ENCODE measurements around the gene PLB1. TPM values are rescaled to one million over a fixed set of nuclear protein-coding genes. Genes with fewer than 3 reads are reported as not detected.

Gene PLB1
- polyA plus RNA-seq, 1 donor from 2014 or later: 2.8 TPM

- Histone ChIP-seq H2AFZ (ENCODE audit: low read depth, low read length) (no peak overlapping the region), H3K79me2 (replicated peaks; ENCODE audit: insufficient read depth, low read length) (no peaks in the 10 kb centered on the region), H3K4me2 (ENCODE audit: low read length) (no peak overlapping the region), H3K9ac (ENCODE audit: low read length) (no peak overlapping the region), H3K36me3 (ENCODE audit: insufficient read depth, low read length) (no peaks in the 10 kb centered on the region), H3K9me3 (ENCODE audit: low read length) (no peaks in the 10 kb centered on the region), H3K27me3 (ENCODE audit: insufficient read depth, low read depth, low read length) (no peaks in the 10 kb centered on the region), H3F3A (ENCODE audit: insufficient read depth, low read length, poor library complexity, severe bottlenecking) (no peaks in the 10 kb centered on the region), H3K27ac (ENCODE audit: low read length) (no peak overlapping the region), H3K9me2 (ENCODE audit: insufficient read depth, low read length) (no peaks in the 10 kb centered on the region), H3K4me3 (ENCODE audit: low read length) (no peak overlapping the region), H4K20me1 (ENCODE audit: insufficient read depth) (no peaks in the 10 kb centered on the region)
- TF ChIP-seq, protein P1, sequence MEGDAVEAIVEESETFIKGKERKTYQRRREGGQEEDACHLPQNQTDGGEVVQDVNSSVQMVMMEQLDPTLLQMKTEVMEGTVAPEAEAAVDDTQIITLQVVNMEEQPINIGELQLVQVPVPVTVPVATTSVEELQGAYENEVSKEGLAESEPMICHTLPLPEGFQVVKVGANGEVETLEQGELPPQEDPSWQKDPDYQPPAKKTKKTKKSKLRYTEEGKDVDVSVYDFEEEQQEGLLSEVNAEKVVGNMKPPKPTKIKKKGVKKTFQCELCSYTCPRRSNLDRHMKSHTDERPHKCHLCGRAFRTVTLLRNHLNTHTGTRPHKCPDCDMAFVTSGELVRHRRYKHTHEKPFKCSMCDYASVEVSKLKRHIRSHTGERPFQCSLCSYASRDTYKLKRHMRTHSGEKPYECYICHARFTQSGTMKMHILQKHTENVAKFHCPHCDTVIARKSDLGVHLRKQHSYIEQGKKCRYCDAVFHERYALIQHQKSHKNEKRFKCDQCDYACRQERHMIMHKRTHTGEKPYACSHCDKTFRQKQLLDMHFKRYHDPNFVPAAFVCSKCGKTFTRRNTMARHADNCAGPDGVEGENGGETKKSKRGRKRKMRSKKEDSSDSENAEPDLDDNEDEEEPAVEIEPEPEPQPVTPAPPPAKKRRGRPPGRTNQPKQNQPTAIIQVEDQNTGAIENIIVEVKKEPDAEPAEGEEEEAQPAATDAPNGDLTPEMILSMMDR (IDR thresholded peaks at IDR 0.05; ENCODE audit: poor library complexity, severe bottlenecking): no peak
- TF ChIP-seq RAD21 (conservative IDR thresholded peaks at IDR 0.05) (no peak), EZH2 (IDR thresholded peaks at IDR 0.05; ENCODE audit: borderline replicate concordance, insufficient read depth, low read length, poor library complexity, severe bottlenecking) (no peak), MXI1 (conservative IDR thresholded peaks at IDR 0.05; ENCODE audit: poor library complexity, severe bottlenecking) (no peak), SMC3 (conservative IDR thresholded peaks at IDR 0.05; ENCODE audit: poor library complexity) (no peak), EP300 (conservative IDR thresholded peaks at IDR 0.05; ENCODE audit: poor library complexity, severe bottlenecking) (no peak), POLR2AphosphoS5 (IDR thresholded peaks at IDR 0.05) (no peak), TAF1 (IDR thresholded peaks at IDR 0.05; ENCODE audit: low read depth) (no peak)
- TF ChIP-seq, protein P2, sequence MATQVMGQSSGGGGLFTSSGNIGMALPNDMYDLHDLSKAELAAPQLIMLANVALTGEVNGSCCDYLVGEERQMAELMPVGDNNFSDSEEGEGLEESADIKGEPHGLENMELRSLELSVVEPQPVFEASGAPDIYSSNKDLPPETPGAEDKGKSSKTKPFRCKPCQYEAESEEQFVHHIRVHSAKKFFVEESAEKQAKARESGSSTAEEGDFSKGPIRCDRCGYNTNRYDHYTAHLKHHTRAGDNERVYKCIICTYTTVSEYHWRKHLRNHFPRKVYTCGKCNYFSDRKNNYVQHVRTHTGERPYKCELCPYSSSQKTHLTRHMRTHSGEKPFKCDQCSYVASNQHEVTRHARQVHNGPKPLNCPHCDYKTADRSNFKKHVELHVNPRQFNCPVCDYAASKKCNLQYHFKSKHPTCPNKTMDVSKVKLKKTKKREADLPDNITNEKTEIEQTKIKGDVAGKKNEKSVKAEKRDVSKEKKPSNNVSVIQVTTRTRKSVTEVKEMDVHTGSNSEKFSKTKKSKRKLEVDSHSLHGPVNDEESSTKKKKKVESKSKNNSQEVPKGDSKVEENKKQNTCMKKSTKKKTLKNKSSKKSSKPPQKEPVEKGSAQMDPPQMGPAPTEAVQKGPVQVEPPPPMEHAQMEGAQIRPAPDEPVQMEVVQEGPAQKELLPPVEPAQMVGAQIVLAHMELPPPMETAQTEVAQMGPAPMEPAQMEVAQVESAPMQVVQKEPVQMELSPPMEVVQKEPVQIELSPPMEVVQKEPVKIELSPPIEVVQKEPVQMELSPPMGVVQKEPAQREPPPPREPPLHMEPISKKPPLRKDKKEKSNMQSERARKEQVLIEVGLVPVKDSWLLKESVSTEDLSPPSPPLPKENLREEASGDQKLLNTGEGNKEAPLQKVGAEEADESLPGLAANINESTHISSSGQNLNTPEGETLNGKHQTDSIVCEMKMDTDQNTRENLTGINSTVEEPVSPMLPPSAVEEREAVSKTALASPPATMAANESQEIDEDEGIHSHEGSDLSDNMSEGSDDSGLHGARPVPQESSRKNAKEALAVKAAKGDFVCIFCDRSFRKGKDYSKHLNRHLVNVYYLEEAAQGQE (IDR thresholded peaks at IDR 0.05; ENCODE audit: borderline replicate concordance): no peak
Measured at GRCh38 chr2:28668106-28668814, 172.4 kb downstream of the PLB1 start.

DNA sequence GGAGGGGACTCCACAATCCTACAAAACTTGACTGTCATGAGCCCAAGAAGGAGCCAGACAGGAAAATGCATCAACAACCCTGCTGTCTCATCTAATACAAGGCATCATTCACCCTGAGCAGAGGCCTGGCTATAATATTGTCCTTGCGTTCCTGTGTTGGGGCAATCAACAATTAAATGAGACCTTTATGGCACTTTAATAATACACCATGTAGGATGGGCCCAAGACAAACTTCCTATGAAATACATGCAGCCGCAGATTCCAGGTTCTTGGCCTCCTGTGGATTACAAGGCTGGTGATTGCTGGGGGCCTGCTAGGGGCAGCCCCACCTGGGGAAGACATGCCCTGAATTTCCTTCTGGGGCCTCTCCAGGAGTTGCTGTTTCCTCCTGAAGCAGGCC is 173.0 kb downstream of the PLB1 start:
- no peaks in the 10 kb centered on the region for H3K27me3 ChIP-seq (ENCODE audit: insufficient read depth, low read depth, low read length)
- no peaks in the 10 kb centered on the region for H3K9me3 ChIP-seq (ENCODE audit: low read length)
- no peak overlapping the region for H3K27ac ChIP-seq (ENCODE audit: low read length)
- H3K9ac ChIP-seq (ENCODE audit: low read length): no peak overlapping the region
- H3K4me2 ChIP-seq (ENCODE audit: low read length): no peak overlapping the region
- no peak overlapping the region for H2AFZ ChIP-seq (ENCODE audit: low read depth, low read length)
- H3F3A ChIP-seq (ENCODE audit: insufficient read depth, low read length, poor library complexity, severe bottlenecking): no peaks in the 10 kb centered on the region
- no peaks in the 10 kb centered on the region for H4K20me1 ChIP-seq (ENCODE audit: insufficient read depth)
- no peaks in the 10 kb centered on the region for H3K79me2 ChIP-seq (replicated peaks; ENCODE audit: insufficient read depth, low read length)
- H3K4me3 ChIP-seq (ENCODE audit: low read length): no peak overlapping the region
- H3K36me3 ChIP-seq (ENCODE audit: insufficient read depth, low read length): no peaks in the 10 kb centered on the region
- H3K9me2 ChIP-seq (ENCODE audit: insufficient read depth, low read length): no peaks in the 10 kb centered on the region
- no peak for TF ChIP-seq EZH2 (IDR thresholded peaks at IDR 0.05; ENCODE audit: borderline replicate concordance, insufficient read depth, low read length, poor library complexity, severe bottlenecking)
- TF ChIP-seq, protein P2 (IDR thresholded peaks at IDR 0.05; ENCODE audit: borderline replicate concordance): no peak
- TF ChIP-seq POLR2AphosphoS5 (IDR thresholded peaks at IDR 0.05): no peak
- no peak for TF ChIP-seq MXI1 (conservative IDR thresholded peaks at IDR 0.05; ENCODE audit: poor library complexity, severe bottlenecking)
- no peak for TF ChIP-seq SMC3 (conservative IDR thresholded peaks at IDR 0.05; ENCODE audit: poor library complexity)
- TF ChIP-seq, protein P1 (IDR thresholded peaks at IDR 0.05; ENCODE audit: poor library complexity, severe bottlenecking): no peak

Data from neural cell (in vitro differentiated cells).